Esophagus squamous epithelium (tissue), 4 donors: ENCODE measurements around the gene ANK2.

Experiments
- POLR2A ChIP-seq, 4 donors: fragments of 450-650 bp; IDR thresholded peaks; one replicate each; pipeline ENCODE4 v1.6.1; 2017; ENCODE audit warnings: antibody characterized with exemption in 4 of 4, mild to moderate bottlenecking in 4 of 4, moderate library complexity in 3 of 4
- TF ChIP-seq, protein P1 (sequence below), 6 experiments: fragments of 450-650 bp in 4 of 6; fragments of 200-600 bp in 2 of 6; sonication (generic) in 2 of 6; IDR thresholded peaks; one replicate each; pipeline ENCODE4 v1.5.1; 2016 to 2019; ENCODE audit warnings: antibody characterized with exemption in 6 of 6, mild to moderate bottlenecking in 4 of 6, moderate library complexity in 4 of 6

DNA sequence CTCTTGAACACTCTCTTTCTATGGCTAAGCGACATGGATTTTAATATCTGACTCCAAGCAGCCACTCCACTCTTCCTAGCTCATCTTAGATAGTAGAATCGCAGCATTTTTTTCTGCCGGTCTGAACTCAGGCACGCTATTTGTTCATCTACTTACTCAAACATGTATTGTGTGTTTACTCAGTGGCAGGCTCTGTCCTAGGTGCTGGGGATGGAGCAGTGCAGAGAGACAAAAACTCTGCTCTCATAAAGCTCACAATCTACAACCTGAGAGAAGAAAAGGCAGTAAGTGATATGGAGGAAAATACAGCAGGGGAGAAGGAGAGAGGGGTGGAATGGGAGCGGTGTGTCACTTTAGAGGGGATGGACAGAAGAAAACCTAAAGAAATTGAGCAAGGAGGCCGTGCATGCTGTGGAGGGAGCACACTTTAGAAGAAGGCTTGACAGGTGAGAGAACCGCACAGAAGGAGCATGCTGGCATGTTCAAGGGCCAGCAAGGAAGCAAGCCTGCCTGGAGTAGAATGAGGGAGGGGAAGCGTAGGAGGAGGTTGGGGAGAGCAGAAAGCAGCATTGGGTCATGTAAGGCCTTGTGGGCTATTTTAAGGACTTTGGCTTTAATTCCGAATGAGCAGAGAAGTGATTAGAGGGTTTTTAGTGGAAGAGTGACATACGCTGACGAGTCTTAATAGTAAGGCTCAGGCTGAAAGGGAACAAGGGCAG is 132.0 kb downstream of the ANK2 start:
- TF ChIP-seq, protein P1, sequence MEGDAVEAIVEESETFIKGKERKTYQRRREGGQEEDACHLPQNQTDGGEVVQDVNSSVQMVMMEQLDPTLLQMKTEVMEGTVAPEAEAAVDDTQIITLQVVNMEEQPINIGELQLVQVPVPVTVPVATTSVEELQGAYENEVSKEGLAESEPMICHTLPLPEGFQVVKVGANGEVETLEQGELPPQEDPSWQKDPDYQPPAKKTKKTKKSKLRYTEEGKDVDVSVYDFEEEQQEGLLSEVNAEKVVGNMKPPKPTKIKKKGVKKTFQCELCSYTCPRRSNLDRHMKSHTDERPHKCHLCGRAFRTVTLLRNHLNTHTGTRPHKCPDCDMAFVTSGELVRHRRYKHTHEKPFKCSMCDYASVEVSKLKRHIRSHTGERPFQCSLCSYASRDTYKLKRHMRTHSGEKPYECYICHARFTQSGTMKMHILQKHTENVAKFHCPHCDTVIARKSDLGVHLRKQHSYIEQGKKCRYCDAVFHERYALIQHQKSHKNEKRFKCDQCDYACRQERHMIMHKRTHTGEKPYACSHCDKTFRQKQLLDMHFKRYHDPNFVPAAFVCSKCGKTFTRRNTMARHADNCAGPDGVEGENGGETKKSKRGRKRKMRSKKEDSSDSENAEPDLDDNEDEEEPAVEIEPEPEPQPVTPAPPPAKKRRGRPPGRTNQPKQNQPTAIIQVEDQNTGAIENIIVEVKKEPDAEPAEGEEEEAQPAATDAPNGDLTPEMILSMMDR (IDR thresholded peaks at IDR 0.05), result no peak
- TF ChIP-seq POLR2A (IDR thresholded peaks at IDR 0.05), result no peak
